Measurements from ENCODE around the gene PHYKPL.

GRCh38 chr5:178201221-178201926 lies 31.2 kb downstream of the PHYKPL start:
- no peak for TF ChIP-seq CTCF (IDR thresholded peaks at IDR 0.05)
- TF ChIP-seq POLR2A (IDR thresholded peaks at IDR 0.05) = no peak
- TF ChIP-seq POLR2AphosphoS5 (IDR thresholded peaks at IDR 0.05) = no peak

Measured in prostate gland (tissue), 2 donors.